T-helper 2 cell treated with Interferon-gamma antibody and Interleukin-4, amounts not matched to agents 100 ng/mL and 5 ng/mL, for 36 hours (primary cell): ENCODE measurements around the gene IL16. TPM values are rescaled to one million over a fixed set of nuclear protein-coding genes. Genes with fewer than 3 reads are reported as not detected.

ENCODE experiments used
- intact Hi-C: fragments of 100-400 bp; cut with micrococcal nuclease; formaldehyde crosslinking; loops from one replicate; pipeline ENCODE4 v1.15.1; 2023
- total RNA-seq: library from RNA; stranded (reverse); gene quantifications from 2 replicates; pipeline ENCODE4 v1.2.3, GENCODE V29; 2022

Gene IL16
- total RNA-seq, 1 donor from 2014 or later: 199 TPM

GRCh38 chr15:81174125-81174791 is 22.4 kb upstream of the IL16 start:
- intact Hi-C loops: no loop called here

GRCh38 chr15:81174792-81175327 is 21.8 kb upstream of the IL16 start:
- intact Hi-C loops: no loop called here

- intact Hi-C loops: no loop called here
These were observed 21.2 kb upstream of the IL16 start for GRCh38 chr15:81175496-81175895.

GRCh38 chr15:81176291-81176893 is 20.3 kb upstream of the IL16 start:
- intact Hi-C loops: no loop called here

- intact Hi-C loops: no loop called here
These were observed 18.3 kb upstream of the IL16 start for GRCh38 chr15:81178365-81178764.

- intact Hi-C loops: no loop called here
These were observed 15.5 kb upstream of the IL16 start for GRCh38 chr15:81181220-81181619.

GRCh38 chr15:81182031-81182755 is 14.5 kb upstream of the IL16 start:
- intact Hi-C loops: no loop called here

GRCh38 chr15:81182756-81183438 is 13.8 kb upstream of the IL16 start:
- intact Hi-C loops: no loop called here

GRCh38 chr15:81183439-81183775 is 13.3 kb upstream of the IL16 start:
- intact Hi-C loops: no loop called here

GRCh38 chr15:81184188-81184587 is 12.5 kb upstream of the IL16 start:
- intact Hi-C loops: no loop called here

- intact Hi-C loops: no loop called here
These were observed 10.9 kb upstream of the IL16 start for GRCh38 chr15:81185631-81186295.

GRCh38 chr15:81188354-81188753 is 8.3 kb upstream of the IL16 start:
- intact Hi-C loops: no loop called here

- intact Hi-C loops: no loop called here
These were observed 6.9 kb upstream of the IL16 start for GRCh38 chr15:81189583-81190283.

GRCh38 chr15:81190922-81191507 is 5.7 kb upstream of the IL16 start:
- intact Hi-C loops: no loop called here

- intact Hi-C loops: no loop called here
These were observed 5.0 kb upstream of the IL16 start for GRCh38 chr15:81191701-81192100.

- intact Hi-C loops: no loop called here
These were observed 2.0 kb upstream of the IL16 start for GRCh38 chr15:81194723-81195122.

- intact Hi-C loops: no loop called here
These were observed 1.3 kb upstream of the IL16 start for GRCh38 chr15:81195339-81195864.

GRCh38 chr15:81197255-81197630 is 564 bp downstream of the IL16 start:
- intact Hi-C loops: no loop called here

- intact Hi-C loops: no loop called here
These were observed 1.1 kb downstream of the IL16 start for GRCh38 chr15:81197688-81198281.
